T-helper 2 cell treated with Interferon-gamma antibody and Interleukin-4, amounts not matched to agents 100 ng/mL and 5 ng/mL, for 36 hours (primary cell): ENCODE data around the gene VN1R4. TPM values are rescaled to one million over a fixed set of nuclear protein-coding genes. Genes with fewer than 3 reads are reported as not detected.
"Not testable (repeated sequence)": the region's sequence is repeated elsewhere in the genome, so short reads cannot be mapped to it uniquely, and the experiment has no call there.

ENCODE experiments used
- intact Hi-C: fragments of 100-400 bp; cut with micrococcal nuclease; formaldehyde crosslinking; loops from one replicate; pipeline ENCODE4 v1.15.1; 2023
- total RNA-seq: library from RNA; stranded (reverse); gene quantifications from 2 replicates; pipeline ENCODE4 v1.2.3, GENCODE V29; 2022

VN1R4 gene, protein sequence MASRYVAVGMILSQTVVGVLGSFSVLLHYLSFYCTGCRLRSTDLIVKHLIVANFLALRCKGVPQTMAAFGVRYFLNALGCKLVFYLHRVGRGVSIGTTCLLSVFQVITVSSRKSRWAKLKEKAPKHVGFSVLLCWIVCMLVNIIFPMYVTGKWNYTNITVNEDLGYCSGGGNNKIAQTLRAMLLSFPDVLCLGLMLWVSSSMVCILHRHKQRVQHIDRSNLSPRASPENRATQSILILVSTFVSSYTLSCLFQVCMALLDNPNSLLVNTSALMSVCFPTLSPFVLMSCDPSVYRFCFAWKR
- not detected in 2 replicates for total RNA-seq

DNA sequence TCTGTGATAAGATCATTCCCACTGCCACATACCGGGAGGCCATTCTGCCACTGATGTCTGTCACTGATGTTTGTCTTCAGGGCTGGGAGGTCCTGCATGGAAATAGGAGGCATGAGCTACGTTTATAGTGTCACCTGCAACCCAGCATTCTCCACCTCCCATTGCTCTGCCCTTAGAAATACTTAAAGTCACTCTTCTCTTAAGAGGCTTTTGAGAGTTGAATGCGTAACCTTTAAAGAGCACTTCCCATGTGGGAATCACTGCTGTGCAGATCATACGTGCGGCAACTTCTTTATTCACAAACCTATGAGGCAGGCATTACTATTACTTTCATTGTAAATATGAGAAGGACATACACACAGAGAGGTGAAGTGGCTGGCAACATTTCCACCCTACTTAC, at the start of gene VN1R4:
TSS of gene VN1R4 (minus strand) at position 101 of the 400 bp plus-strand sequence. CDS start at position 43, 58 bp downstream.
- intact Hi-C loops, result not testable (repeated sequence)

GRCh38 chr19:53311897-53312296, 44.4 kb upstream of the VN1R4 start:
- intact Hi-C loops, result no loop called here

DNA sequence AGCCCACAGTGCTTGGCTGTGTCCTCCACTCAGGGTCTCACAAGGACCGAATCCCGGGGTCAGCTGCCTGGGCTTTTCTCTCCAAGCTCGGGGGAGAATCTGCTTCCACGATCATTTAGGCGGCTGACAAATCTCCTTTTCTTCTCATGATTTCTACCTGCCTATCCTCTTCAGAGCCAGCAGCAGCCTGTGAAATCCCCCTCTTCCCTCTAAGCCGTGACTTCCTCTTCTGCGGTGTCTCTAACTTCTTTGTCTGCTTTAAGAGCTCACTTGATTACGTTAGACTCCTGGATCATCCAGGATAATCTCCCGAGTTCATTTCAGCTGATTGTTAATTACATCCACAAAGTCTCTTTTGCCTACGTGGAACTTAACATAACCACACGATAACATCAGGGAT, 43.5 kb upstream of the VN1R4 start:
- intact Hi-C loops, result no loop called here

DNA sequence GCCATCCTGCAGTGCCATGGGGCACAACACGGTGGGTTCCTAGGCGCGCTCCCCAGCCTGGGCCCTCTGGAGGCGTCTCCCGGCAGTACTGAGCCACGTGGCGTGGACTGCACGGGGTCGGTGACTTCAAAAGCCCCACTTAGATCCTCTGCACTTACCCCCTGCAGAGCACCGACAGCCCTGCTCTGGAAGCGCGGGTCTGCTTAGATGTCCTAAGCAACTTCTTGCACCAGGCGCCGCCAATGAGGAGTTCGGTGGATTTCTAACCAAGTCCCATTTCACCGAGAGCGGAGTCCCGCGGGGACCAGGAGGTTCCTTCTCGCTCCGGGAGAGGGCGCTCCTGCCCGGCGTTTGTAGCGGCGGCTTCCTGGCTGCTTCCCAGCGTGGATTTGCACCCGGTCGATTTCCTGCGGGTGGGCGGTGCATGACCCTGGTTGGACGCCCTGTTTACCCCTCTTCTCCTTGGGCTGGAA, 40.9 kb upstream of the VN1R4 start:
- intact Hi-C loops, result no loop called here

DNA sequence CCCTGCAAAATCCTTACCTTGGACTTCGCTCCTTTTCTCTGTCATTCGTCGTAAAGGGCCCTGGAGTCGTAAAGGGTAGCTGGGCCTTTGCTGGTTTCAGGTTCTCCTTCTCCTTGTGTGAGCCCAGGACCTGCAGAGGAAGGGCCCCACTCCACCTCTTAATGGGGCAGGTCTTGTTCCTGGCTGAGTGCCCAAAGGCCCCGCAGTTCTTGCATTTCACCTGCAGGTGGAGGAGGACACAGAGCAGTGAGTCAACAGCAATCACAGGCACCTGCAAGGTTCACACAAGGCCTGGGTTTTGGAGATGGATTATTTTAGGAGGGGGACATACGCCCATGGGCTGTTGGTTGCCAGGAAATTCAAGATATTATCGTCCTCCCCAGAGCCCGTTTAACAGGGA, 33.8 kb upstream of the VN1R4 start:
- intact Hi-C loops, result not testable (repeated sequence)

GRCh38 chr19:53294786-53295441, 27.4 kb upstream of the VN1R4 start:
- intact Hi-C loops, result no loop called here

DNA sequence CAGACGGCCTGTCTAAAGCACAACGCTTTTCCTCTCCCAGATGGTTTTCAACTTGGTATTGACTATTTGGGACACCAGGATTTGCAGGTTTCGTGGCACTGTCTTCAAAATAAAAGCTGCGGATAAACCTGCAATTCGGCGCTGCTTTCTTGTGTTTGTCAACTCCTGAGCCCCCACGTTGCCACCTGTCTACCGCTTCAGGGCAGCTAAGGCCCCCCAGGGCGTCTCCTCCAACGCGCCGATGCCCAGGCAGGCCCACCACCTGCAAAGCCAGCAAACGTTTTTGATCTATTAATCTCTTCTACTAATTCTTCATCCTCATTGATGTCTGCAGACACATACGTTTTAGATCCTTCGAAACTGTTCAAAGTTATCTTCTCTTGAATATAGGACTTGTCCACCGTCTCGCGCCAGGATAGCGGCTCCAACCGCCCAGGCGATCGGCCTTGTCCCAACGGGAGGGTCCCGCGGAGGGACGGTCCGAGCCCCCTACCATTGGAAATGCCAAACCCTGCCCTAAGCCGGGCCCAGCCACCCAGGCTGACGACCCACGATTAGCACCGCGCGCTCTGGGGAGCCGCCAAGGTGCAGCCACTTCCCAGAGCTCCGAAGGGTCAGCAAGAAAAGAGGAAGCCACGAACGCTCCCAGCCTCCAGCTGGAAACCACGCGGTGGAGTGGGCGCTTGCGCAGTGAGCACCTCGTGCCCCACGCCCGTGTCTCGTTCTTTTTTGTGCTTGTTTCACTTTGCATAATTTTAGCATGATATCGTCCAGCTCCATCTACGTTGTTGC, 23.4 kb upstream of the VN1R4 start:
- intact Hi-C loops, result no loop called here

DNA sequence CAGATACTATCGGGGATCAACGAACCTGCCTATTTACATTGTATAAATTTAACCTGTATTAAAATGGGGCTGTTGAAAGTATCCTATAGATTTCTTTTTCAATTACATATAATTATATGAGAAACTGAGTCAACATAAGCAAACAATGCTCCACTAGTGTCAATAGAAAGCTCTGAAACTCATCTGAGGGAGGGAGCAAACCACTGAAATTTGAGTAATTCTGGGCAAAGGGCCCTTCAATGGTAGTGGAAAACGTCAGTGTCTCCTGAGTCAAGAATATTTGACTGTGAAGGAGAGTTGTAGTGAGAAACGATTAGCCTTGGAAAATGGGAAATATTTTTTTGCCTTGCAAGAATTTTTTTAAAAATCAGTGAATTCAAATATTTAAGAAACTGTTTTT, 17.6 kb upstream of the VN1R4 start:
- intact Hi-C loops, result no loop called here

- intact Hi-C loops, result not testable (repeated sequence)
Measured at GRCh38 chr19:53281947-53282346, 14.4 kb upstream of the VN1R4 start.

- intact Hi-C loops, result no loop called here
Measured at GRCh38 chr19:53275480-53275879, 8.0 kb upstream of the VN1R4 start.

GRCh38 chr19:53272044-53272443, 4.5 kb upstream of the VN1R4 start:
- intact Hi-C loops, result no loop called here

GRCh38 chr19:53269861-53270260, 2.3 kb upstream of the VN1R4 start:
- intact Hi-C loops, result not testable (repeated sequence)

- intact Hi-C loops, result not testable (repeated sequence)
Measured at GRCh38 chr19:53257715-53258342, 9.7 kb downstream of the VN1R4 start, which contains the start of gene VN1R2. VN1R2 (plus strand) TSS chr19:53258292; CDS start chr19:53258376, 84 bp downstream.

- intact Hi-C loops, result no loop called here
Measured at GRCh38 chr19:53254411-53255341, 12.8 kb downstream of the VN1R4 start, which contains the start of gene ZNF677. ZNF677 (minus strand) TSS chr19:53254873; CDS start chr19:53251550, 3,323 bp downstream.

- intact Hi-C loops, result no loop called here
Measured at GRCh38 chr19:53246498-53246897, 21.0 kb downstream of the VN1R4 start.

- intact Hi-C loops, result no loop called here
Measured at GRCh38 chr19:53237114-53237777, 30.3 kb downstream of the VN1R4 start.

DNA sequence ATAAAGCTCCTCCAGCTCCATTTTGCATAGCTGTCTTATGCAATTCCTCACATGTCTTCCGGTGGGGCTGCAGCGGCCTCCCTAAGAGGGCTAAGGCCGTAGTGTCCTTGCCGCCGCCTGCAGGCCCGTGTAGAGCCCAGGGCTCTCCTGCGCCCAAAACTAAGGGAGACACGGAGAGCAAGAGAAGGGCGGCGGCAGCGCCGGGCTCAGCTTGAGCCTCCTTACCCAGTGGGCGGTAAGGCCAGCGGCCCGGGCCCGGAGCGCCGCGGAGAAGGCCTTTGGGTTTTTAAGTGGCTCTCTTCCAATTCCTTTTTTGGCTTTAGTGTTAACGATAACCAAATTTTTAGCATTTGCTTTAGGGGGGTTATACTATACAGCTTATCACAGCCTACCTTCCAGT, 42.9 kb downstream of the VN1R4 start:
- intact Hi-C loops, result no loop called here

GRCh38 chr19:53222716-53223115, 44.8 kb downstream of the VN1R4 start:
- intact Hi-C loops, result not testable (repeated sequence)
